GM12878 (cell line): ENCODE data around the gene SHROOM1.

Experiments
- CBX5 ChIP-seq: sonication (generic); IDR thresholded peaks from 2 replicates; pipeline ENCODE4 v1.6.1; 2016; ENCODE audit warnings: low read depth, moderate library complexity, mild to moderate bottlenecking, inconsistent platforms
- CEBPB ChIP-seq, 2 experiments: fragments of 150-350 bp in 1 of 2; IDR thresholded peaks; 2 replicates each; pipeline ENCODE4 v1.6.1; 2012 to 2014; ENCODE audit warnings: low read depth in 2 of 2, low read length in 2 of 2, borderline replicate concordance in 1 of 2, inconsistent platforms in 1 of 2
- E2F4 ChIP-seq: IDR thresholded peaks from 2 replicates; pipeline ENCODE4 v1.6.1; 2012; ENCODE audit warnings: low read depth, low read length, improper control_type of control experiment
- EP300 ChIP-seq, 2 experiments: fragments of 150-350 bp in 1 of 2; IDR thresholded peaks; 2 replicates each; pipeline ENCODE4 v1.6.1; 2011 to 2012; ENCODE audit warnings: low read depth in 2 of 2, low read length in 2 of 2, borderline replicate concordance in 1 of 2, improper control_type of control experiment in 1 of 2, inconsistent platforms in 1 of 2; ENCODE audit not compliant: control insufficient read depth in 1 of 2
- EZH2 ChIP-seq: IDR thresholded peaks from 2 replicates; pipeline ENCODE4 v1.6.1; 2012; ENCODE audit warnings: low read depth, mild to moderate bottlenecking, control low read depth, inconsistent platforms, low read length, borderline replicate concordance; ENCODE audit not compliant: control insufficient read depth
- NBN ChIP-seq: fragments of 450-650 bp; IDR thresholded peaks from 2 replicates; pipeline ENCODE4 v1.6.1; 2016
- NR2C2 ChIP-seq: IDR thresholded peaks from 2 replicates; pipeline ENCODE4 v1.6.1; 2011; ENCODE audit warnings: borderline replicate concordance, low read depth; ENCODE audit not compliant: control insufficient read depth, insufficient read length
- POLR2A ChIP-seq: IDR thresholded peaks from 2 replicates; pipeline ENCODE4 v1.6.1; 2011; ENCODE audit warnings: low read depth, mild to moderate bottlenecking, low read length
- POLR2AphosphoS5 ChIP-seq: IDR thresholded peaks from 2 replicates; pipeline ENCODE4 v1.6.1; 2011; ENCODE audit warnings: mild to moderate bottlenecking, low read length, inconsistent platforms
- RELA ChIP-seq: fragments of 450-650 bp; IDR thresholded peaks from 2 replicates; pipeline ENCODE4 v1.8.0; 2014; ENCODE audit warnings: borderline replicate concordance; ENCODE audit not compliant: partially characterized antibody
- ZBTB33 ChIP-seq: fragments of 450-650 bp; IDR thresholded peaks from 2 replicates; pipeline ENCODE4 v1.6.1; 2017; ENCODE audit warnings: mild to moderate bottlenecking
- ZSCAN29 ChIP-seq: fragments of 450-650 bp; IDR thresholded peaks from 2 replicates; pipeline ENCODE4 v1.6.1; 2017; ENCODE audit warnings: mild to moderate bottlenecking, moderate library complexity
- TF ChIP-seq, protein P1 (sequence below), 3 experiments: IDR thresholded peaks in 2 of 3; conservative IDR thresholded peaks in 1 of 3; 2 replicates each; pipeline ENCODE4 v1.5.1; 2011; ENCODE audit warnings: low read depth in 3 of 3, low read length in 3 of 3, mild to moderate bottlenecking in 3 of 3, control low read depth in 2 of 3, moderate library complexity in 2 of 3, inconsistent platforms in 1 of 3, mixed read lengths in 1 of 3; ENCODE audit not compliant: control insufficient read depth in 2 of 3, insufficient read depth in 1 of 3; ENCODE audit errors: extremely low read depth in 1 of 3

DNA sequence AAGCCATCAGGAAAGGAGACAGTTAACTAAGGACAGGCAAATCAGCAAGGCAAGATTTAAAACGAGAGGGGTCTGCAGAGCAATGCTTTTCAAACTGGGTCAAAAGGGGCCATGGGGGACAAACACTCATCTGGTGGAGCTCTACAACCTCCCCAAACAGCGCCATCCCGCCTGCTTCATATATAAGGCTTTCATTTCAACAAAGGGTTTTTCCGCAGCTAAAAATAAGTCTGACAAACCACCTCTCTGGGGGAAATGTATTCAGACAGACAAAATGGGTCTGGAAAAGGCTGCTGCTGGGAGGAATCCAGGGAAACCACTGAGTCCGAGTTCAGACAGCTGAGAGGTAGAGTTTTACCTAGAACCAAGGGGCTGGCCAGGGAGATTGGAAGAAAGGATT, 45.1 kb downstream of the SHROOM1 start:
- TF ChIP-seq EP300 (IDR thresholded peaks at IDR 0.05; ENCODE audit: borderline replicate concordance in 1 of 2, control insufficient read depth in 1 of 2, low read depth in 2 of 2, low read length in 2 of 2) (no peak), ZSCAN29 (no peak), NR2C2 (no peak), CEBPB (IDR thresholded peaks at IDR 0.05; ENCODE audit: borderline replicate concordance in 1 of 2, low read depth in 2 of 2, low read length in 2 of 2) (no peak), E2F4 (no peak), POLR2AphosphoS5 (no peak), CBX5 (no peak), NBN (no peak), EZH2 (no peak), RELA (no peak), ZBTB33 (peak; percentile 88), POLR2A (no peak)
- TF ChIP-seq, protein P1, sequence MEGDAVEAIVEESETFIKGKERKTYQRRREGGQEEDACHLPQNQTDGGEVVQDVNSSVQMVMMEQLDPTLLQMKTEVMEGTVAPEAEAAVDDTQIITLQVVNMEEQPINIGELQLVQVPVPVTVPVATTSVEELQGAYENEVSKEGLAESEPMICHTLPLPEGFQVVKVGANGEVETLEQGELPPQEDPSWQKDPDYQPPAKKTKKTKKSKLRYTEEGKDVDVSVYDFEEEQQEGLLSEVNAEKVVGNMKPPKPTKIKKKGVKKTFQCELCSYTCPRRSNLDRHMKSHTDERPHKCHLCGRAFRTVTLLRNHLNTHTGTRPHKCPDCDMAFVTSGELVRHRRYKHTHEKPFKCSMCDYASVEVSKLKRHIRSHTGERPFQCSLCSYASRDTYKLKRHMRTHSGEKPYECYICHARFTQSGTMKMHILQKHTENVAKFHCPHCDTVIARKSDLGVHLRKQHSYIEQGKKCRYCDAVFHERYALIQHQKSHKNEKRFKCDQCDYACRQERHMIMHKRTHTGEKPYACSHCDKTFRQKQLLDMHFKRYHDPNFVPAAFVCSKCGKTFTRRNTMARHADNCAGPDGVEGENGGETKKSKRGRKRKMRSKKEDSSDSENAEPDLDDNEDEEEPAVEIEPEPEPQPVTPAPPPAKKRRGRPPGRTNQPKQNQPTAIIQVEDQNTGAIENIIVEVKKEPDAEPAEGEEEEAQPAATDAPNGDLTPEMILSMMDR (IDR thresholded peaks at IDR 0.05 in 2 of 3, conservative IDR thresholded peaks at IDR 0.05 in 1 of 3; ENCODE audit: control insufficient read depth in 2 of 3, extremely low read depth in 1 of 3, insufficient read depth in 1 of 3, low read depth in 3 of 3, low read length in 3 of 3), result no peak
